Stomach (tissue), 4 donors: ENCODE data around the gene MOV10L1.

Source experiments
- EP300 ChIP-seq: sonication (generic); formaldehyde crosslinking; IDR thresholded peaks from one replicate; pipeline ENCODE4 v1.6.1; 2017; ENCODE audit warnings: antibody characterized with exemption
- TF ChIP-seq, protein P1 (sequence below), 7 experiments: fragments of 450-650 bp in 4 of 7; fragments of 200-600 bp in 3 of 7; sonication (generic) in 3 of 7; IDR thresholded peaks; one replicate each; pipeline ENCODE4 v1.5.1; 2016 to 2019; ENCODE audit warnings: antibody characterized with exemption in 7 of 7, control low read depth in 2 of 7, mild to moderate bottlenecking in 1 of 7

DNA sequence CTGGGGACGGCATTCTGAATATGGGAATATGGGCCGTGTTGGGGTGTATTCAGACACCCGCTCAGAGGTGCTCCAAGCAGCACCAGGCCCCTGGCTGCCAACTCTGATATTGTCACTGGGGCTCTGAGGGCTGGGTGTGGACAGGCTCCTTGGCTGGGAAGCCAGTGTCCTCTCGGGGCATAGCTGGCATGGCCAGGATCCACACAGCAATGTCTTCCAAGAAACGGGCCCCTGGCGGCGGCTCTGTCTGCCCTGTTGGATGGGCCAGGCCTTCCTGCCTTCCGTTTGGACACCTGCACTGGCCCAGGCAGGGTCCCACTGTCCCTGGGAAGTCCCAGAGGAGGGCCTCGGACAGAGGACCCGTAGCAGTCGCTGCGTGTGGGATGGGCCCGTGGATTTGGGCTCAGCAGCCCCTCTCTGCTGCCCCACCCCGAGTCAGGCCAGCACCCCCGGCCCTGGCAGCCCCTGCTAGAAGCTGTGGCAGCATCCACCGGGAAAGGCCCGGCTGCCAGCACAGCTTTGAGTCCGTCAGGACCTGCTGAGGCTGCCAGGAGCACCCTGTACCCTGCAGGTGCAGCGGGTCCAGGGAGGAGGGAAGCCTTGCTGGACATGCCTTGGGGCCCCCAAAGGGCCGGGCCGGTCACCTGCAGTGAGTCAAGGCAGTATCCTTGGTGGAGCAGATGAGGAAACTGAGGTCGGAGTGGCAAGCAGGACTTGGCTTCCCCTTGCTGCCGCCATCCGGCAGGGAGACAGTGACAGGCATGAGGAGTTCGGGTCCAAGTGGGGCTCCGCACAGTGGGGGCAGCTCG, 84.8 kb downstream of the MOV10L1 start:
- TF ChIP-seq, protein P1, sequence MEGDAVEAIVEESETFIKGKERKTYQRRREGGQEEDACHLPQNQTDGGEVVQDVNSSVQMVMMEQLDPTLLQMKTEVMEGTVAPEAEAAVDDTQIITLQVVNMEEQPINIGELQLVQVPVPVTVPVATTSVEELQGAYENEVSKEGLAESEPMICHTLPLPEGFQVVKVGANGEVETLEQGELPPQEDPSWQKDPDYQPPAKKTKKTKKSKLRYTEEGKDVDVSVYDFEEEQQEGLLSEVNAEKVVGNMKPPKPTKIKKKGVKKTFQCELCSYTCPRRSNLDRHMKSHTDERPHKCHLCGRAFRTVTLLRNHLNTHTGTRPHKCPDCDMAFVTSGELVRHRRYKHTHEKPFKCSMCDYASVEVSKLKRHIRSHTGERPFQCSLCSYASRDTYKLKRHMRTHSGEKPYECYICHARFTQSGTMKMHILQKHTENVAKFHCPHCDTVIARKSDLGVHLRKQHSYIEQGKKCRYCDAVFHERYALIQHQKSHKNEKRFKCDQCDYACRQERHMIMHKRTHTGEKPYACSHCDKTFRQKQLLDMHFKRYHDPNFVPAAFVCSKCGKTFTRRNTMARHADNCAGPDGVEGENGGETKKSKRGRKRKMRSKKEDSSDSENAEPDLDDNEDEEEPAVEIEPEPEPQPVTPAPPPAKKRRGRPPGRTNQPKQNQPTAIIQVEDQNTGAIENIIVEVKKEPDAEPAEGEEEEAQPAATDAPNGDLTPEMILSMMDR (IDR thresholded peaks at IDR 0.05) = no peak
- TF ChIP-seq EP300 = no peak
